ENCODE data around the gene HYOU1.
"Not testable (repeated sequence)": the region's sequence is repeated elsewhere in the genome, so short reads cannot be mapped to it uniquely, and the experiment has no call there.

Gene HYOU1

DNA sequence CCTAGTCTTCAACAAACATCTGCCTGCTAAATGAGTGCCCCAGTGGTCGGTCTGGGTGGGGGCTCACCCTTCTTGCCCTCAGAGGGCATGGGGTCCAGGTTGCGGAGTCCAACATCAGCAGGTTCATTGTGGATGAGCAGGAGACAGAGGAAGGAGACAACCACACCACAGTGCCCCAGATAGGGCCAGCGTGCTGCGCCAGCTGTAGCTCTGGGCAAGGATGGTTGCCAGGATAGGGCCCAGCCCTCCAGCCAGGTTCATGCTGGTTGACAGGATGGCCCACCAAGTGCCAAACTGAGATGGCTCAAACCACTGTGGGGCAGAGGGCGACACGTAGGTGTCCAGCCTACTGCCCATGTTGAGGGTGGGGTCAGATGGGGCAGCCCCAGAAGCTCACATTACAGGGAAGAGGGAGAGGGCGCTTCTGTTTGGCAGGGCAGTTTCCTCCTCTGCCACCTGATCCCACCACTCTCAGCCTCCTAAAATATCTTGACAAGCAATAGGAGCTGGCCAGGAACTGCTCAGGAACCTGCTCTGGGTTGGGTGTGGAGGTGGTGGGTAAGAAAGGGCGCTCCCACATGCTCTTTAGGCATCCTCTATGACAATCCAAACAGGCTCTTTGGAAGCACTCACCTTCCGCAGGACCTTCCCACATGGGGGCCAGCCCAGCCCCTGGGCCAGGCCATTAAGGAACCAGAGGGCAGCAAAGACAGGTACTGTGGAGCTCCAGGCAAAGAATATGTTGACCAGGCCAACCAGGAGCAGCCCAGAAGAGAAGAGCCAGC, 29.3 kb downstream of the HYOU1 start:
- no peaks in the 10 kb centered on the region for H3K27me3 Mint-ChIP-seq
- no peaks in the 10 kb centered on the region for H3K9me3 Mint-ChIP-seq
- H3K36me3 Mint-ChIP-seq (ENCODE audit: low read depth) = peaks cover 73% of the 10 kb centered on the region
- H3K4me3 Mint-ChIP-seq = no peak overlapping the region
- H3K27ac Mint-ChIP-seq = peak overlapping the region; percentile 90
- peaks cover 41% of the 10 kb centered on the region for H3K4me1 Mint-ChIP-seq (ENCODE audit: low read depth)
- intact Hi-C loops (cut with micrococcal nuclease) = no loop called here

DNA sequence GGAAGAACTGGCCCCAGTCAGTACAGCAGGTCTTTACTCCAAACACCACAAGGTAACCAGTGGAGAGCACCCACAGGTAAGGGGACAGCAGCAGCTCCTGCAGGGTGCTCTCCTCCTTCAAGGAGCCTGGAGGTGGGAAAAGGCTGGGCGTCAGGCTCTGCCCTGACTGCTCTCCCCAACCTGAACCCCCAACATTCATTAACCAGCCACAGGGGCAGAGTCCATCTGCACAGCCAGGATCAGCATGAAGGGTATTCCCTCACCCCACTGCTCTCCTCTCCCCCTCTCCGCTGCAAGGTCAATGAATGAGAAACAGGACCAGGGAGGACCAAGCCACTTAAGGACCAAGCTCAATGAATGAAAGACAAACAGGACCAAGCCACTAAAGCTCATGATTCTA, 30.0 kb downstream of the HYOU1 start:
- Mint-ChIP-seq H3K27me3 (no peaks in the 10 kb centered on the region), H3K9me3 (no peaks in the 10 kb centered on the region), H3K4me1 (ENCODE audit: low read depth) (peaks cover 45% of the 10 kb centered on the region), H3K36me3 (ENCODE audit: low read depth) (peaks cover 81% of the 10 kb centered on the region), H3K4me3 (no peak overlapping the region), H3K27ac (peak overlapping the region; percentile 90)
- intact Hi-C loops (cut with micrococcal nuclease) = no loop called here

DNA sequence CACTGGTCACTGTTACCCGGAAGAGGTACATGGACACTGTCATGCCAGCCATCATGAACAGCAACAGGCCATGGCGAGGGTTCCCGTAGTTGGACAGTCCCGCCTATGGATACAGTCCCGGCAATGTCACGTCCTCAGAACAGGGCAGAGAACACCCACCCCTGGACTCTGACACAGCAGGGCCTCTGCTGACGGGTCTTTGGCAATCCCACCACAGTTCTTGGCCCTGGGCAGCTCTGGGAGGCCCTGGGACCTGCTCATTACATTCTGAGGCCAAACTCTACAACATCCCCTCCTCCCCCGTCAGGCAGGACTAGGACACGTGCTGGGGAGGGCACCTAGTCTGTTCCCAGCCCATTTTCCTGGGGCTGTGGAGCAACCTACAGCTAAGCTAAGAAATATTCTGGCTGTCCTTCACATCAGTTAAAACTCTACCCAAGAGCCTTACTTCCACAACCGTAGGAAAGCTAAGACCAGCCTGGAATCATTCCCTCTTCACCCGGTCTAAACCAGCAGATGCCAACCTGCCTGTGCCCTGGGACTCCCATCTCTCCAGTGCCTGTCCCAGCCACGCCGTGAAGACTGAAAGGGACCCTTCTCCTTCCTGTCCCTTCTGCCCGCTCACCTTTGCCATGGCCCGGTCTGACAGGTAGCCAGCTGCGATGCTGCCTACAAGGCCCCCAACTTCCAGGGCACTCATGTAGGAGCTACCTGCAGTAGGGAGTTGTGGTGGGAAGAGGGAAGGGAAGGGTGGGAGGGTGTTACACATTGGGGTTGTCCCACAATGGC, 30.8 kb downstream of the HYOU1 start:
- Mint-ChIP-seq H3K27ac (no peak overlapping the region), H3K4me3 (no peak overlapping the region), H3K4me1 (ENCODE audit: low read depth) (peaks cover 45% of the 10 kb centered on the region), H3K27me3 (no peaks in the 10 kb centered on the region), H3K9me3 (no peaks in the 10 kb centered on the region), H3K36me3 (ENCODE audit: low read depth) (peaks cover 88% of the 10 kb centered on the region)
- intact Hi-C loops (cut with micrococcal nuclease) = no loop called here

DNA sequence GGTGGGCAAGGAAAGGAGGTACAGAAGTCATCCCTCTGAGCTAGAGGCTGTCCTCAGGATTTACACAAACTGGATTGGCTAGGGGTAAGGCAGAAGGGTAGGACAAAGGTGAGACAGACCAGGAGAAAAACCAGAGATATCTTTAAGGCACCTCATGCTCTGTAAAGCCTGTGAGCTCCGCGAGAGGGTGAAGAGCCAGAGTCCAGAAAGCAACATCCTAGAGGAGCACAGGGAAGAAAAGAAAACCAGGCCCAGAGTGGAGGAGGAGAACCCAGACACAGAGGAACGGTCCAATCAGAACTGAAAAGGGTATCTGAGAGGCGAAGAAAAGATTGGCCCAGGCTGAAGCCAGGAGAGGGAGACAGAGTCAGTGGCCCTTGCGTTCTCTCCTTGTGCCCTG, 31.5 kb downstream of the HYOU1 start:
- no peaks in the 10 kb centered on the region for H3K27me3 Mint-ChIP-seq
- H3K36me3 Mint-ChIP-seq (ENCODE audit: low read depth) = peaks cover 90% of the 10 kb centered on the region
- intact Hi-C loops (cut with micrococcal nuclease) = no loop called here
- no peak overlapping the region for H3K27ac Mint-ChIP-seq
- H3K4me1 Mint-ChIP-seq (ENCODE audit: low read depth) = peaks cover 46% of the 10 kb centered on the region
- H3K9me3 Mint-ChIP-seq = no peaks in the 10 kb centered on the region
- H3K4me3 Mint-ChIP-seq = no peak overlapping the region

DNA sequence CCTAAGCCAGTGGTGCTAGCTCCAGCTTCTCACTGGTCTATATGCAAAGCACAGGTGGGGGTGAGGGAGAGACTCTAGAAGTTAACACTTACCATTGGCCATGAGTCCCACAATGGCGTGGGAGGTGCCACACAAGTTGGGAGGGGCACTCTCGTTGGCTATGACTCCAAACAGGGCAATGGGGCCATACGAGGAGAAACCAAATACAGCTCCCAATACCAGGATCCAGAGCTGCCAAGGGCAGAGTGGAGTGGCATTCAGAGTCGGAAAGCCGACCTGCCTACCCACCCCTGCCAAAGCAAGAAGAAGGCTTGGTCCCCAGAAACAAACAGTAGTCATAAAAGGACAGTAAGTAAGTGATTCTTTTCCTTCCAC, 31.9 kb downstream of the HYOU1 start:
- H3K4me1 Mint-ChIP-seq (ENCODE audit: low read depth) = peaks cover 50% of the 10 kb centered on the region
- no peak overlapping the region for H3K4me3 Mint-ChIP-seq
- H3K27ac Mint-ChIP-seq = no peak overlapping the region
- H3K27me3 Mint-ChIP-seq = no peaks in the 10 kb centered on the region
- H3K9me3 Mint-ChIP-seq = no peaks in the 10 kb centered on the region
- H3K36me3 Mint-ChIP-seq (ENCODE audit: low read depth) = peaks cover 91% of the 10 kb centered on the region
- intact Hi-C loops (cut with micrococcal nuclease) = no loop called here

DNA sequence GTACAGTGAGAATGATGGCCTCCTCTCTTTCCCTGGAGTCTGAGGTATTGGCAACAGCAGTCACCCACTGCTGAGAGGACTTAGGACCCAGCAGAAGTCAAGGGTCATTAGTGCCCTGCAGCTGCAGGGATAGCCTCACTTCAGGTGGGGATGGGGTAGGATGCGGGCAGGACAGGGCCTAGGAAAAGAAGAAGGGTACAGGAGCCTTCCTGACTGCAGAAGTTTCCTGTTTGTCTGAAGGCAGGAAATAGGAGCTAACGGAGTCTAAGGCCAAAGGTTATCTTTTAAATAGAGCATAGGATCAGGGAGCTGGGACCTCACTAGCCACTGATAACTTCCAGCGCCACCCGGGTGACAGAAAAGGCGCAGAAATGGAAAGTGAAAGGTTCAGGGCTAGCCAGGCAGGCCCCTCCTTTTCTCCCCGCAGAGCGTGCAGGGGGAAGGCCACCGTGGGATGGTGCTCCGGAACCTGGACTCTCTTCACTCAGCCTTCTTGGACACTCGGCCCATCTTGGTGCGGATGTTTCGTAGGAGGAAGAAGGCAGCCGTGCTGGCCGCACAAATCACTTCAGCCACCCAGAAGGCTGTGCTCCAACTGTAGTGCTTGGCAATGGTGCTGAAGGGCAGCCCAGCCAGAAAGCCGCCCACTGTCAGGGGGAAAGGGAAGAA, 32.4 kb downstream of the HYOU1 start:
- Mint-ChIP-seq H3K9me3 (no peaks in the 10 kb centered on the region), H3K27ac (peak overlapping the region; percentile 16), H3K27me3 (no peaks in the 10 kb centered on the region), H3K4me3 (no peak overlapping the region), H3K4me1 (ENCODE audit: low read depth) (peaks cover 48% of the 10 kb centered on the region), H3K36me3 (ENCODE audit: low read depth) (peaks cover 95% of the 10 kb centered on the region)
- intact Hi-C loops (cut with micrococcal nuclease) = no loop called here

DNA sequence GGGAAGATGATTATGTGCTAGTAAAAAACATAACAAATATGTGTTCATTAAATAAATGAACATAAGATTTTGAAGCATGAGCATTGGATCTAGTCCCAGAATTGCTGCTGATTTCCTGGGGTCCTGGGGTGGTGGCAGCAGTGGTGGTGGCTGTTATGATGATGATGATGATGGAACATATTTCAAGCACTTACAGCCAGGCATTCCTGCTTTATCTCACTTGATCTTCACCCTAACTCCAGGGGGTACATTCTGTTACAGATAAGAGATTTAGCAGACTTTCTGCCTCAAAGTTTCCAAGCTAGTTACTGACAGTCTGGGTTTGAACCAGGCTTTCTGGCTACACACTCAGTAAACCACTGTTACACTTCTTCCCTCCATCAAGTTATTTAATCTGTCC, 33.3 kb downstream of the HYOU1 start:
- Mint-ChIP-seq H3K27me3 (no peaks in the 10 kb centered on the region), H3K4me3 (no peak overlapping the region), H3K4me1 (ENCODE audit: low read depth) (peaks cover 39% of the 10 kb centered on the region), H3K27ac (no peak overlapping the region), H3K36me3 (ENCODE audit: low read depth) (peaks cover 96% of the 10 kb centered on the region), H3K9me3 (no peaks in the 10 kb centered on the region)
- intact Hi-C loops (cut with micrococcal nuclease) = no loop called here

DNA sequence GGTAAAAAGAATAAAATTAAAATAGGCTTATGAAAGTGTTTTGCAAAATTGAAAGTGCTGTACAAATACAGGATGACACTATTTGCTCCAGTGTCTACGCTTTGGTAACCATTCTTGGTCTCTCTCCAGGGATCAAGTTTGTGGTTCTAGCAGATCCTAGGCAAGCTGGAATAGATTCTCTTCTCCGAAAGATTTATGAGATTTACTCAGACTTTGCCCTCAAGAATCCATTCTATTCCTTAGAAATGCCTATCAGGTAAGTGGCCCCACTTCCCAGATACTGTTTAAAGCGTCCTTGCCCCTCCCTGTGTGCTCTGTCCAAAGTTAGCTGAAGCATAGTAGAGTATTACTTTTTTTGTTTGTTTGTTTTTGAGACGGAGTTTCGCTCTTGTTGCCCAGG, 35.4 kb downstream of the HYOU1 start:
- H3K27me3 Mint-ChIP-seq = no peaks in the 10 kb centered on the region
- no peaks in the 10 kb centered on the region for H3K9me3 Mint-ChIP-seq
- peak overlapping the region; percentile 3 for H3K27ac Mint-ChIP-seq
- intact Hi-C loops (cut with micrococcal nuclease) = no loop called here
- peaks cover 93% of the 10 kb centered on the region for H3K36me3 Mint-ChIP-seq (ENCODE audit: low read depth)
- H3K4me1 Mint-ChIP-seq (ENCODE audit: low read depth) = peaks cover 21% of the 10 kb centered on the region
- no peak overlapping the region for H3K4me3 Mint-ChIP-seq

DNA sequence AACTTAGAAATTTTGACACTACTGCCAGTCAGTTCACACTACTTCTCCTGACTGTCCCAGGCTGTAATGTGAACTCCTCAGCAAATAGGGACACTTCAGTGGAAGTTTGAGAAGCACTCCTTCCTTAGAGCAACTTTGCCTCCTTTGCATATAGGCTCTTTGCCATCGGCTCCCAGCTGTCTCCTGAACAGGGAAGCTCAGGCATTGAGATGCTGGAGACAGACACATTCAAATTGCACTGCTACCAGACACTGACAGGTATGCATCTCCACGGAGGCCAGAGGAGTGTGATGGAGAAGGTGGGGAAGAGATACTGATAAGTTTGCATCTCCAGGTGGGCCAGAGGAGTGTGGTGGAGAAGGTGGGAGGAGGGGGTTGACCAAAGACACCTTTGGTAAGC, 37.0 kb downstream of the HYOU1 start:
- no peaks in the 10 kb centered on the region for H3K9me3 Mint-ChIP-seq
- peak overlapping the region; percentile 99 for H3K27ac Mint-ChIP-seq
- H3K4me1 Mint-ChIP-seq (ENCODE audit: low read depth) = peaks cover 36% of the 10 kb centered on the region
- intact Hi-C loops (cut with micrococcal nuclease) = loop anchor here (2.0 kb wide), 1 partner anchor 83 kb away; no protein-coding TSS in a partner anchor
- H3K36me3 Mint-ChIP-seq (ENCODE audit: low read depth) = peaks cover 93% of the 10 kb centered on the region
- no peaks in the 10 kb centered on the region for H3K27me3 Mint-ChIP-seq
- H3K4me3 Mint-ChIP-seq = peak overlapping the region; percentile 98

DNA sequence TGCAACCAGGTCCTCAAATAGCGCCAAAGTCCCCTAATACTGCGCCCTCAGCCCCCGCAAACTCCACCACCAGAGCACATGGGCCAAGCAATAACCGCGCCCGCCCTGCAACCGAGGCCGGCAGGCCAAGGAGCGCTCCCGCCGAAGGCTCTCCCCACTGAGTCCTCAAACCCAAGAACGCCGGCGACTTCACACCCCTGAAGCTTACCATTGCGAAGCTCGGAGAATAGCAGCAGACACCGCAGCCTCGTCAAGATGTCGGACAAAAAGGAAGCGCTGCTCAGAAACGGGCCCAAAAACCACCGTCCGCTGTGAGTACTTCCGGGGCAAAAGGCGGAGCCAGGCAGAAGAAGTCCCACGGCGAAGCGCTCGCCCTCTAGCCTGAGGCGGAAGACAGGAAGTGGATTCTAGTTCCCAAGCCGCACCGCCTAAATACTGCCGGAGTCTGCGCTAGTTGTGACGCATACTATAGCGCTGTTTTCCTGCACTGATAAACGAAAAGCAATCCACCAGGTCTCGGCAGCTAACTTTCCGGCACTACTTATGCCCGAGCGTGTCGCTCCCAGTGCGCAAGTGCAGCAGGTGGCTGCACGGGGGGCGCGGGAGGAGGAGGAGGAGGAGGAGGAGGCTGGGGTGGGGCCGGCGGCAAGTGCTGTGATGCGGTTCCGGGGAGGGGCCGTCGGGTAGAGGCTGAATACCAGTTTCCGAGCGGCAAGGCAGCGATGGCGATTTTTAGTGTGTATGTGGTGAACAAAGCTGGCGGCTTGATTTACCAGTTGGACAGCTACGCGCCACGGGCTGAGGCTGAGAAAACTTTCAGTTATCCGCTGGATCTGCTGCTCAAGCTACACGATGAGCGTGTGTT, 38.7 kb downstream of the HYOU1 start, which contains the start of the genes RPS25 and TRAPPC4:
TSS of gene RPS25 (minus strand) at position 270 of the 865 bp plus-strand sequence. CDS start at position 211, 59 bp downstream.
TSS of gene TRAPPC4 (plus strand) at position 693 of the 865 bp plus-strand sequence. CDS start at position 723, 30 bp downstream.
- intact Hi-C loops (cut with micrococcal nuclease) = loop anchor here (1.0 to 2.0 kb wide), 3 partner anchors 12 to 84 kb away; partner anchors contain the start of genes CENATAC and SLC37A4
- H3K9me3 Mint-ChIP-seq = no peaks in the 10 kb centered on the region
- H3K27ac Mint-ChIP-seq = peak within 1 kb of the TSS; percentile 99
- peaks cover 31% of the 10 kb centered on the region for H3K4me1 Mint-ChIP-seq (ENCODE audit: low read depth)
- H3K27me3 Mint-ChIP-seq = no peaks in the 10 kb centered on the region
- H3K36me3 Mint-ChIP-seq (ENCODE audit: low read depth) = peaks cover 93% of the 10 kb centered on the region
- H3K4me3 Mint-ChIP-seq = peak within 1 kb of the TSS; percentile 98

DNA sequence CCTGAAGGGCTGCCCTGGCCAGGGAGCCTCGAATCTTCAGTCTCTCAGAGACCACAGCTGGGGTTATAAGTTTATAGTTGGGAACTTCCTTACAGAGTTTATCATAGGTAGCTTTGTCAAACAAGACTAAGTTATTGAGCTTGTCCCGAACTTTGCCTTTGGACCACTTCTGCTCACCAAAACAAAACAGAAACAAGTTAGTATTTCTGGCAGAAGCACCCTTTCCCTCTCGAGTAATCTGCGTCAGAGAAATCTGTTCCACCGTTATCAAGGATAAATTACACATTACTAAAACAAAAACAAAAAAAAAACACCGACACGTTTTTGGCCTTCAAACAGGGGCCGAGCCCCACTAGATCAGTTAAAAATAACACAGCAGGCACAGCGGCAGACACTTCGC, 39.6 kb downstream of the HYOU1 start:
- peaks cover 27% of the 10 kb centered on the region for H3K4me1 Mint-ChIP-seq (ENCODE audit: low read depth)

DNA sequence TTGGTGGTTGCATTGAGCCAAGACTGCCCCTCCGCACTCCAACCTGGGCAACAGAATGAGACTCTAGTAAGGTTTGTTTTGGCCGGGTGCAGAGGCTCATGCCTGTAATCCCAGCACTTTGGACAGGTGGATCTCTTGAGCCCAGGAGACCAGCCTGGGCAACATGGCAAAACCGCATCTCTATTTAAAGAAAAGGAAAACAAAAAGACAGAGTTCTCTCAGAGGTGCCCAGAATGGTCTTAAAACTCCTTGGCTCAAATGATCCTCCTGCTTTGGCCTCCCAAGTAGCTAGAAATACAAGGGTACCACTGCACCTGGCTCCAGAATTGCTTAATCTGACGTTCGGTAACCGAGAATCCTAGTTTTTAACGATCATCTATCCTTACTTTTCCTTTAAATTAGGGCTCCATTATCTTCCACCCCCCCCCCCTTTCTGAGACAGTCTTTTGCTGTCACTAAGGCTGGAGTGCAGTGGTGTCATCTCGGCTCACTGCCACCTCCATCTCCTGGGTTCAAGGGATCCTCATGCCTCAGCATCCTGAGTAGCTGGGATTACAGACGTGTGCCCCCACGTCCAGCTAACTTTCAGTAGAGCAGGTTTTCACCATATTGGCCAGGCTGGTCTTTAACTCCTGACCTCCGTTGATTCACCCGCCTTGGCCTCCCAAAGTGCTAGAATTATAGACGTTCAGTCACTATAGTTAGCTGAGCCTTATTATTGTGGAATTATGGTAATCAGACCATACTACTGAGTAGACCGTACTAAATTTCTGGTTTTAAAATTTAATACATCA, 40.6 kb downstream of the HYOU1 start:
- H3K36me3 Mint-ChIP-seq (ENCODE audit: low read depth) = peaks cover 93% of the 10 kb centered on the region
- no peaks in the 10 kb centered on the region for H3K9me3 Mint-ChIP-seq
- H3K27me3 Mint-ChIP-seq = no peaks in the 10 kb centered on the region
- intact Hi-C loops (cut with micrococcal nuclease) = no loop called here
- H3K4me1 Mint-ChIP-seq (ENCODE audit: low read depth) = peaks cover 25% of the 10 kb centered on the region
- H3K27ac Mint-ChIP-seq = peak overlapping the region; percentile 99
- no peak overlapping the region for H3K4me3 Mint-ChIP-seq

More for the DNA sequence above, 39.6 kb downstream of the HYOU1 start:
- H3K36me3 Mint-ChIP-seq (ENCODE audit: low read depth) = peaks cover 93% of the 10 kb centered on the region
- H3K9me3 Mint-ChIP-seq; intact Hi-C loops (cut with micrococcal nuclease); H3K27me3 Mint-ChIP-seq: not testable (repeated sequence)
- H3K27ac Mint-ChIP-seq = peak overlapping the region; percentile 99
- H3K4me3 Mint-ChIP-seq = peak overlapping the region; percentile 98
